ENCODE results near the gene SZRD1. TPM values are rescaled to one million over a fixed set of nuclear protein-coding genes. Genes with fewer than 3 reads are reported as not detected.

The SZRD1 gene
- total and polyA plus RNA-seq, 9 of the 15 experiments (the other 6 are each of a cell fraction or from before 2014, with no cell fraction given) = 3.9 to 149 (median 82.5) TPM

- TF ChIP-seq SRF (CRISPR knock-in tag; IDR thresholded peaks at IDR 0.05) (peak in 1 of 2 experiments; percentile 68; a peak in 1 of 4 replicates), SREBF1 (IDR thresholded peaks at IDR 0.05; ENCODE audit: borderline replicate concordance, low read depth, low read length) (no peak), CBFA2T2 (conservative IDR thresholded peaks at IDR 0.05) (no peak), PCBP1 (IDR thresholded peaks at IDR 0.05; ENCODE audit: low read depth, low read length, poor library complexity, severe bottlenecking) (no peak), ELF2 (CRISPR knock-in tag; IDR thresholded peaks at IDR 0.05) (peak; percentile 97), TOE1 (IDR thresholded peaks at IDR 0.05; ENCODE audit: borderline replicate concordance) (no peak), TOE1 (CRISPR knock-in tag; IDR thresholded peaks at IDR 0.05; ENCODE audit: borderline replicate concordance, low read depth) (no peak), CSDE1 (IDR thresholded peaks at IDR 0.05) (peak in 1 of 2 experiments; percentile 98; a peak in 2 of 4 replicates), NFE2 (IDR thresholded peaks at IDR 0.05; ENCODE audit: low read depth) (no peak), CBX5 (IDR thresholded peaks at IDR 0.05; ENCODE audit: borderline replicate concordance, low read depth) (no peak), ATF2 (CRISPR knock-in tag; IDR thresholded peaks at IDR 0.05) (no peak)
- TF ChIP-seq, protein P1, sequence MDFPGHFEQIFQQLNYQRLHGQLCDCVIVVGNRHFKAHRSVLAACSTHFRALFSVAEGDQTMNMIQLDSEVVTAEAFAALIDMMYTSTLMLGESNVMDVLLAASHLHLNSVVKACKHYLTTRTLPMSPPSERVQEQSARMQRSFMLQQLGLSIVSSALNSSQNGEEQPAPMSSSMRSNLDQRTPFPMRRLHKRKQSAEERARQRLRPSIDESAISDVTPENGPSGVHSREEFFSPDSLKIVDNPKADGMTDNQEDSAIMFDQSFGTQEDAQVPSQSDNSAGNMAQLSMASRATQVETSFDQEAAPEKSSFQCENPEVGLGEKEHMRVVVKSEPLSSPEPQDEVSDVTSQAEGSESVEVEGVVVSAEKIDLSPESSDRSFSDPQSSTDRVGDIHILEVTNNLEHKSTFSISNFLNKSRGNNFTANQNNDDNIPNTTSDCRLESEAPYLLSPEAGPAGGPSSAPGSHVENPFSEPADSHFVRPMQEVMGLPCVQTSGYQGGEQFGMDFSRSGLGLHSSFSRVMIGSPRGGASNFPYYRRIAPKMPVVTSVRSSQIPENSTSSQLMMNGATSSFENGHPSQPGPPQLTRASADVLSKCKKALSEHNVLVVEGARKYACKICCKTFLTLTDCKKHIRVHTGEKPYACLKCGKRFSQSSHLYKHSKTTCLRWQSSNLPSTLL (IDR thresholded peaks at IDR 0.05) = no peak
- TF ChIP-seq, protein P2, sequence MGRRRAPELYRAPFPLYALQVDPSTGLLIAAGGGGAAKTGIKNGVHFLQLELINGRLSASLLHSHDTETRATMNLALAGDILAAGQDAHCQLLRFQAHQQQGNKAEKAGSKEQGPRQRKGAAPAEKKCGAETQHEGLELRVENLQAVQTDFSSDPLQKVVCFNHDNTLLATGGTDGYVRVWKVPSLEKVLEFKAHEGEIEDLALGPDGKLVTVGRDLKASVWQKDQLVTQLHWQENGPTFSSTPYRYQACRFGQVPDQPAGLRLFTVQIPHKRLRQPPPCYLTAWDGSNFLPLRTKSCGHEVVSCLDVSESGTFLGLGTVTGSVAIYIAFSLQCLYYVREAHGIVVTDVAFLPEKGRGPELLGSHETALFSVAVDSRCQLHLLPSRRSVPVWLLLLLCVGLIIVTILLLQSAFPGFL (CRISPR knock-in tag; IDR thresholded peaks at IDR 0.05) = no peak
- TF ChIP-seq, protein P3, sequence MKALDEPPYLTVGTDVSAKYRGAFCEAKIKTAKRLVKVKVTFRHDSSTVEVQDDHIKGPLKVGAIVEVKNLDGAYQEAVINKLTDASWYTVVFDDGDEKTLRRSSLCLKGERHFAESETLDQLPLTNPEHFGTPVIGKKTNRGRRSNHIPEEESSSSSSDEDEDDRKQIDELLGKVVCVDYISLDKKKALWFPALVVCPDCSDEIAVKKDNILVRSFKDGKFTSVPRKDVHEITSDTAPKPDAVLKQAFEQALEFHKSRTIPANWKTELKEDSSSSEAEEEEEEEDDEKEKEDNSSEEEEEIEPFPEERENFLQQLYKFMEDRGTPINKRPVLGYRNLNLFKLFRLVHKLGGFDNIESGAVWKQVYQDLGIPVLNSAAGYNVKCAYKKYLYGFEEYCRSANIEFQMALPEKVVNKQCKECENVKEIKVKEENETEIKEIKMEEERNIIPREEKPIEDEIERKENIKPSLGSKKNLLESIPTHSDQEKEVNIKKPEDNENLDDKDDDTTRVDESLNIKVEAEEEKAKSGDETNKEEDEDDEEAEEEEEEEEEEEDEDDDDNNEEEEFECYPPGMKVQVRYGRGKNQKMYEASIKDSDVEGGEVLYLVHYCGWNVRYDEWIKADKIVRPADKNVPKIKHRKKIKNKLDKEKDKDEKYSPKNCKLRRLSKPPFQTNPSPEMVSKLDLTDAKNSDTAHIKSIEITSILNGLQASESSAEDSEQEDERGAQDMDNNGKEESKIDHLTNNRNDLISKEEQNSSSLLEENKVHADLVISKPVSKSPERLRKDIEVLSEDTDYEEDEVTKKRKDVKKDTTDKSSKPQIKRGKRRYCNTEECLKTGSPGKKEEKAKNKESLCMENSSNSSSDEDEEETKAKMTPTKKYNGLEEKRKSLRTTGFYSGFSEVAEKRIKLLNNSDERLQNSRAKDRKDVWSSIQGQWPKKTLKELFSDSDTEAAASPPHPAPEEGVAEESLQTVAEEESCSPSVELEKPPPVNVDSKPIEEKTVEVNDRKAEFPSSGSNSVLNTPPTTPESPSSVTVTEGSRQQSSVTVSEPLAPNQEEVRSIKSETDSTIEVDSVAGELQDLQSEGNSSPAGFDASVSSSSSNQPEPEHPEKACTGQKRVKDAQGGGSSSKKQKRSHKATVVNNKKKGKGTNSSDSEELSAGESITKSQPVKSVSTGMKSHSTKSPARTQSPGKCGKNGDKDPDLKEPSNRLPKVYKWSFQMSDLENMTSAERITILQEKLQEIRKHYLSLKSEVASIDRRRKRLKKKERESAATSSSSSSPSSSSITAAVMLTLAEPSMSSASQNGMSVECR (CRISPR knock-in tag; IDR thresholded peaks at IDR 0.05) = no peak
These were observed at the start of gene SZRD1 (continued) for GRCh38 chr1:16366722-16367257.
